ENCODE results near the gene FAM107B.

The FAM107B gene

GRCh38 chr10:14737808-14738545 lies 36.7 kb downstream of the FAM107B start:
- H3K4me3 ChIP-seq (ENCODE audit: low read depth, low read length) = no peak overlapping the region
- DNase-seq (ENCODE audit: low read depth) = no peak
- no peak for TF ChIP-seq CTCF (conservative IDR thresholded peaks at IDR 0.05; ENCODE audit: low read depth, low read length)

DNA sequence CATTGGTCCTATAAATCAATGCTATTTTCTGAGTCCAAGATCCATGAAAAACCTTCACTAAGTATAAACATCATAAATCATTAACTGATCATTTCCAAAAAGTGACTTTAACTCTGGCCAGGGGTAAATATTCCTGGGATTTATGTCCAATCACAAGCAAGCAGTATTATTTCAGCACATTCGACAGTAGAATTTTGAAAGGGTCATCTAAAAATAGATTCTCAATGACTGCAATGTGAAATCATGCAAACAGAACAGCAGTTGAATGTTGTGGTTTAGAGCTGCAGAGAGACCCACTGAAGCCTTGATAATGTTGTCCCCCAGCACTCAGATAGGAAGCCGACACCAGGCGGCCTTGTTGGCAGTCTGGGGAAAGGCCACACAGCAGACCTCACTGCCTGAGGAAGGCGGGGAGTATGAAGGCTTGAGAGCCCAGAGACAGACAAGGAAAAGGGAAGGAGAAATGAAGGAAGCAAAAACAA lies 38.1 kb downstream of the FAM107B start:
- DNase-seq (ENCODE audit: low read depth) = peak; percentile 84

DNA sequence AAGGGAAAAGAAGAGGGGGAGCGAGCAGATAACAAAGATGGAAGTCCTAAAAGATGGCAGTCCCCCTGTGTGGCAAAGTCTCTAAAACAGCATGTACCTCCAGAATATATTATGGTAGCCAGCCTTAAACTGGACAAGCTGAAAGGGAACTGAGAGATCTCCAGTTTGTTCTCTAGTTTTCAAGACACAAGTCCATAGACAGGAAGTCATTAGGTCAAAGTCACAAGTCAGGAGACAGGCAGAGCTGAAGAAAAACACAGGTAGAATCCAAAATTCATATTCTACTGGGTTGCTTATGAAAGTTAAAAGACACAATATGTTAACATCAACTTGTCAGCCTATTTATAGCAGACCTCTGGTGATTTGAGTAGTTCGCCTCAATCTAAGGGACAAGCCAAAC lies 38.7 kb downstream of the FAM107B start:
- no peak for DNase-seq (ENCODE audit: low read depth)
- no peak for TF ChIP-seq CTCF (conservative IDR thresholded peaks at IDR 0.05; ENCODE audit: low read depth, low read length)
- H3K4me3 ChIP-seq (ENCODE audit: low read depth, low read length) = no peak overlapping the region

More for the DNA sequence above, 38.1 kb downstream of the FAM107B start:
- H3K4me3 ChIP-seq (ENCODE audit: low read depth, low read length) = no peak overlapping the region
- TF ChIP-seq CTCF (conservative IDR thresholded peaks at IDR 0.05; ENCODE audit: low read depth, low read length) = no peak

- TF ChIP-seq CTCF (conservative IDR thresholded peaks at IDR 0.05; ENCODE audit: low read depth, low read length) = no peak
- no peak for DNase-seq (ENCODE audit: low read depth)
- no peak overlapping the region for H3K4me3 ChIP-seq (ENCODE audit: low read depth, low read length)
These were observed 42.7 kb downstream of the FAM107B start for GRCh38 chr10:14731875-14732512.

DNA sequence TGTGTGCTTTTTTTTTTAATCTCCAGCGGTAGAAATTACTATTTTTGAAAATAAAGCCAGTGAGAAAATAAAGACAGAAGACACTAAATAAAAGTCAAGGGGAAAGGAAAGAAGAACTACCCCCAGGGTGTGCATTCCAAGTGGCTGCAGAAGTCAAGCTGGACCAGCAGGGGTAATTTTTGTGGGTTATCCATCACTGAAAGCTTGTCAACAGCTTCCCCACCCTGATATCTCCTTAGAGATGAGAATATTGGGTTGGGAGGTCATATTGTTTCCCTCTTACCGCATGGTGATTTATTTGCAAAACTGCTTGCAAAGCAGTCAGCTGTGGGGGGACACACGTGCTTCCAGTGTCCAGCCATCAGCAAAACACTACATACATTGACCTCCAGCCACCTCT lies 46.4 kb downstream of the FAM107B start:
- no peak overlapping the region for H3K4me3 ChIP-seq (ENCODE audit: low read depth, low read length)
- TF ChIP-seq CTCF (conservative IDR thresholded peaks at IDR 0.05; ENCODE audit: low read depth, low read length) = no peak
- DNase-seq (ENCODE audit: low read depth) = peak; percentile 30

DNA sequence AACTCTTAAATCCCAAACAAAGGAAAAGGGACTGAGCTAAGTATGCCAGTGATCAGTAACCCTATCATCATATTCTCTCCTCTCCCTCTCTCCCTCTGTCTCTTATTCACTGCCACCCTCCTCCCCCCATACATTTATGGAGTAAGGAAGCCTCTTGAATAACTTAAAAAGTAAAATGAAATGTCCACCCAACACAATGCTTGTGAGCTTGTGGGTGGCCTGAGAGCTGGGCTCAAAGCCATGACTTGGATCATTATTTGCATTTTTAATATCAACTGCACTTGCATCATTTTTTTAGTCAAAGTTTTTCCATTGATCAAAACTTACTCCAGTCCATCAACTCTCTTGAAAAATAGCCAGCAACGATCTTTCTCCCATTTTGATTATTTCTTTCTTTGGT lies 46.8 kb downstream of the FAM107B start:
- no peak overlapping the region for H3K4me3 ChIP-seq (ENCODE audit: low read depth, low read length)
- DNase-seq (ENCODE audit: low read depth) = no peak
- TF ChIP-seq CTCF (conservative IDR thresholded peaks at IDR 0.05; ENCODE audit: low read depth, low read length) = no peak

Measured in choroid plexus epithelial cell (primary cell).